Neural crest cell (in vitro differentiated cells): Measurements from ENCODE around the gene TXNDC11. TPM values are rescaled to one million over a fixed set of nuclear protein-coding genes. Genes with fewer than 3 reads are reported as not detected.

Source experiments
- DNase-seq: peaks from one replicate; pipeline ENCODE4 v3.0.0; 2021; ENCODE audit warnings: low read depth, mixed read lengths, low spot score
- H3K27ac Mint-ChIP-seq: one replicate; pipeline ENCODE4 v1.8.0; 2021; ENCODE audit warnings: mild to moderate bottlenecking, mixed read lengths; ENCODE audit not compliant: unreplicated experiment
- H3K27me3 Mint-ChIP-seq: 2 replicates; pipeline ENCODE4 v1.8.0; 2021; ENCODE audit warnings: low read depth, mild to moderate bottlenecking, mixed read lengths
- H3K36me3 Mint-ChIP-seq: 2 replicates; pipeline ENCODE4 v1.8.0; 2021; ENCODE audit warnings: low read depth, mild to moderate bottlenecking, mixed read lengths
- H3K4me1 Mint-ChIP-seq: 2 replicates; pipeline ENCODE4 v1.8.0; 2021; ENCODE audit warnings: mixed read lengths
- H3K4me3 Mint-ChIP-seq: one replicate; pipeline ENCODE4 v1.8.0; 2021; ENCODE audit warnings: mild to moderate bottlenecking, mixed read lengths
- H3K9me3 Mint-ChIP-seq: 2 replicates; pipeline ENCODE4 v1.8.0; 2021; ENCODE audit warnings: mixed read lengths
- CTCF ChIP-seq: fragments of 200-600 bp; sonication (generic); conservative IDR thresholded peaks from 2 replicates; pipeline ENCODE4 v1.5.0; 2021; ENCODE audit warnings: antibody characterized with exemption, mild to moderate bottlenecking
- total RNA-seq: library from RNA; stranded (reverse); gene quantifications from 2 replicates; pipeline ENCODE4 v1.2.1, GENCODE V29; 2021

TXNDC11 gene
- total RNA-seq, 1 donor from 2014 or later, result 16.9 TPM

- no peaks in the 10 kb centered on the region for H3K27me3 Mint-ChIP-seq
- H3K4me3 Mint-ChIP-seq, result no peak overlapping the region
- H3K9me3 Mint-ChIP-seq, result no peaks in the 10 kb centered on the region
- H3K4me1 Mint-ChIP-seq, result peaks cover 20% of the 10 kb centered on the region
- no peak overlapping the region for H3K27ac Mint-ChIP-seq
- no peak for TF ChIP-seq CTCF
- DNase-seq, result no peak
- H3K36me3 Mint-ChIP-seq, result no peaks in the 10 kb centered on the region
Measured at GRCh38 chr16:11635113-11635652, 107.5 kb downstream of the TXNDC11 start.

- no peaks in the 10 kb centered on the region for H3K36me3 Mint-ChIP-seq
- no peaks in the 10 kb centered on the region for H3K9me3 Mint-ChIP-seq
- peaks cover 18% of the 10 kb centered on the region for H3K4me1 Mint-ChIP-seq
- no peak overlapping the region for H3K4me3 Mint-ChIP-seq
- no peak for DNase-seq
- H3K27me3 Mint-ChIP-seq, result no peaks in the 10 kb centered on the region
- H3K27ac Mint-ChIP-seq, result no peak overlapping the region
- no peak for TF ChIP-seq CTCF
Measured at GRCh38 chr16:11634312-11634711, 108.3 kb downstream of the TXNDC11 start.

GRCh38 chr16:11633113-11633512 lies 109.5 kb downstream of the TXNDC11 start:
- peaks cover 22% of the 10 kb centered on the region for H3K4me1 Mint-ChIP-seq

GRCh38 chr16:11632455-11632939 lies 110.2 kb downstream of the TXNDC11 start:
- no peak overlapping the region for H3K27ac Mint-ChIP-seq
- H3K27me3 Mint-ChIP-seq, result no peaks in the 10 kb centered on the region
- H3K9me3 Mint-ChIP-seq, result no peaks in the 10 kb centered on the region
- no peak for TF ChIP-seq CTCF
- DNase-seq, result no peak
- peaks cover 22% of the 10 kb centered on the region for H3K4me1 Mint-ChIP-seq
- no peaks in the 10 kb centered on the region for H3K36me3 Mint-ChIP-seq
- no peak overlapping the region for H3K4me3 Mint-ChIP-seq

More at GRCh38 chr16:11633113-11633512, 109.5 kb downstream of the TXNDC11 start:
- H3K9me3 Mint-ChIP-seq, result no peaks in the 10 kb centered on the region
- DNase-seq, result no peak
- no peak for TF ChIP-seq CTCF
- no peaks in the 10 kb centered on the region for H3K27me3 Mint-ChIP-seq
- no peaks in the 10 kb centered on the region for H3K36me3 Mint-ChIP-seq
- no peak overlapping the region for H3K4me3 Mint-ChIP-seq
- no peak overlapping the region for H3K27ac Mint-ChIP-seq

- no peak for DNase-seq
- no peak for TF ChIP-seq CTCF
- Mint-ChIP-seq H3K27me3 (no peaks in the 10 kb centered on the region), H3K4me3 (no peak overlapping the region), H3K36me3 (no peaks in the 10 kb centered on the region), H3K9me3 (no peaks in the 10 kb centered on the region), H3K4me1 (peaks cover 22% of the 10 kb centered on the region), H3K27ac (no peak overlapping the region)
Measured at GRCh38 chr16:11631214-11631613, 111.4 kb downstream of the TXNDC11 start.
